K562 (cell line): Measurements from ENCODE around the gene ITGAV. TPM values are rescaled to one million over a fixed set of nuclear protein-coding genes. Genes with fewer than 3 reads are reported as not detected.

Source experiments
- ARID4B ChIP-seq: sonication (generic); formaldehyde crosslinking; IDR thresholded peaks from 2 replicates; pipeline ENCODE4 v1.8.0; 2022; ENCODE audit warnings: mild to moderate bottlenecking, missing genetic modification reagents
- ATF1 ChIP-seq, 2 experiments: fragments of 450-650 bp in 1 of 2; IDR thresholded peaks; 2 replicates each; pipeline ENCODE4 v1.6.1; 2016; ENCODE audit warnings: missing compliant biosample characterization in 1 of 2, missing genetic modification characterization in 1 of 2
- CAMTA2 ChIP-seq: fragments of 250-450 bp; sonication (Bioruptor Pico); conservative IDR thresholded peaks from 2 replicates; pipeline ENCODE4 v1.5.1; 2022
- CBX5 ChIP-seq: IDR thresholded peaks from 2 replicates; pipeline ENCODE4 v1.6.1; 2014; ENCODE audit warnings: low read depth, borderline replicate concordance
- CREB3L1 ChIP-seq: fragments of 450-650 bp; IDR thresholded peaks from 2 replicates; pipeline ENCODE4 v1.6.1; 2014; ENCODE audit warnings: low read depth, mild to moderate bottlenecking, moderate library complexity, borderline replicate concordance
- CXXC5 ChIP-seq: fragments of 250-450 bp; sonication (Bioruptor Pico); IDR thresholded peaks from 2 replicates; pipeline ENCODE4 v1.8.0; 2022; ENCODE audit warnings: inconsistent platforms, mild to moderate bottlenecking, moderate library complexity
- ESRRB ChIP-seq: fragments of 250-450 bp; sonication (Bioruptor Pico); IDR thresholded peaks from 2 replicates; pipeline ENCODE4 v1.5.0; 2020; ENCODE audit warnings: mild to moderate bottlenecking, moderate library complexity, borderline replicate concordance
- HCFC1 ChIP-seq: IDR thresholded peaks from 2 replicates; pipeline ENCODE4 v1.6.1; 2012; ENCODE audit warnings: low read depth, low read length, improper control_type of control experiment
- HNRNPLL ChIP-seq: fragments of 200-400 bp; formaldehyde crosslinking; IDR thresholded peaks from 2 replicates; pipeline ENCODE4 v1.6.1; 2017; ENCODE audit warnings: low read length, low read depth, mild to moderate bottlenecking; ENCODE audit not compliant: poor library complexity, severe bottlenecking
- ILK ChIP-seq: fragments of 450-650 bp; IDR thresholded peaks from 2 replicates; pipeline ENCODE4 v1.6.1; 2016; ENCODE audit warnings: missing genetic modification characterization, low read depth, mild to moderate bottlenecking, missing compliant biosample characterization, moderate library complexity, borderline replicate concordance
- MAFF ChIP-seq: IDR thresholded peaks from 2 replicates; pipeline ENCODE4 v1.6.1; 2012; ENCODE audit warnings: low read length, improper control_type of control experiment
- MEIS2 ChIP-seq: fragments of 450-650 bp; IDR thresholded peaks from 2 replicates; pipeline ENCODE4 v1.6.1; 2014; ENCODE audit warnings: mild to moderate bottlenecking; ENCODE audit not compliant: partially characterized antibody
- MTA2 ChIP-seq: fragments of 450-650 bp; IDR thresholded peaks from 2 replicates; pipeline ENCODE4 v1.6.1; 2016; ENCODE audit warnings: low read depth
- PATZ1 ChIP-seq: fragments of 250-450 bp; sonication (Bioruptor Pico); IDR thresholded peaks from 2 replicates; pipeline ENCODE4 v1.5.0; 2020; ENCODE audit warnings: mild to moderate bottlenecking, borderline replicate concordance
- PML ChIP-seq: IDR thresholded peaks from 2 replicates; pipeline ENCODE4 v1.6.1; 2012; ENCODE audit warnings: low read length, inconsistent platforms
- RBM15 ChIP-seq: fragments of 200-400 bp; formaldehyde crosslinking; IDR thresholded peaks from 2 replicates; pipeline ENCODE4 v1.6.1; 2018; ENCODE audit warnings: mild to moderate bottlenecking, low read length, moderate library complexity; ENCODE audit not compliant: insufficient read depth
- RCOR1 ChIP-seq, 2 experiments: IDR thresholded peaks; 2 replicates each; pipeline ENCODE4 v1.6.1; 2012; ENCODE audit warnings: low read depth in 2 of 2, low read length in 2 of 2, borderline replicate concordance in 1 of 2, improper control_type of control experiment in 1 of 2
- SIRT6 ChIP-seq: IDR thresholded peaks from one replicate; pipeline ENCODE4 v1.6.1; 2012; ENCODE audit warnings: low read depth, mild to moderate bottlenecking, control low read depth, inconsistent platforms, low read length, moderate library complexity
- SUPT5H ChIP-seq: fragments of 450-650 bp; IDR thresholded peaks from 2 replicates; pipeline ENCODE4 v1.6.1; 2016
- XRCC5 ChIP-seq: fragments of 200-400 bp; formaldehyde crosslinking; IDR thresholded peaks from 2 replicates; pipeline ENCODE4 v1.6.1; 2017; ENCODE audit warnings: low read depth, mild to moderate bottlenecking, low read length
- ZNF224 ChIP-seq: sonication (generic); formaldehyde crosslinking; IDR thresholded peaks from 2 replicates; pipeline ENCODE4 v1.8.0; 2022; ENCODE audit warnings: mild to moderate bottlenecking, missing genetic modification reagents
- polyA plus RNA-seq, 8 experiments: library from polyadenylated mRNA; depleted of rRNA in 4 of 8; stranded (reverse) in 5 of 8; unstranded in 3 of 8; fragments of >200 nt; fragmentation: Nextera tagmentation in 2 of 8; fragmentation: Illumina TruSeq in 1 of 8; extraction: Ambion mirVana in 2 of 8; extraction: Trizol in 1 of 8; gene quantifications; 2 replicates each; pipeline versions ENCODE4 v1.2.1 to v1.2.3, GENCODE V29; 2011 to 2014; ENCODE audit warnings: inconsistent platforms in 1 of 8, missing spikeins in 1 of 8
- total RNA-seq, 7 experiments: library from RNA; depleted of rRNA in 6 of 7; stranded (reverse); fragments of >200 nt in 6 of 7; fragmentation: Illumina TruSeq in 2 of 7; extraction: Trizol in 2 of 7; gene quantifications; 2 replicates each; pipeline versions ENCODE4 v1.2.1 to v1.2.3, GENCODE V29; 2011 to 2021; ENCODE audit warnings: low replicate concordance in 1 of 7

The ITGAV gene
- total and polyA plus RNA-seq, 9 of the 15 experiments (the other 6 are each of a cell fraction or from before 2014, with no cell fraction given), result 3.7 to 17.7 (median 10.7) TPM

GRCh38 chr2:186589612-186590349 is at the start of gene ITGAV (continued):
- TF ChIP-seq HCFC1 (no peak), PATZ1 (CRISPR knock-in tag) (no peak; the same call in 1 of the 2 replicates), SUPT5H (peak; percentile 93), ARID4B (CRISPR knock-in tag) (peak; percentile 84; the same call in 1 of the 2 replicates), ATF1 (CRISPR knock-in tag; IDR thresholded peaks at IDR 0.05) (no peak), ATF1 (tag; IDR thresholded peaks at IDR 0.05) (peak; percentile 64), CAMTA2 (CRISPR knock-in tag) (peak; percentile 18; the same call in 1 of the 2 replicates), HNRNPLL (peak; percentile 77), ESRRB (CRISPR knock-in tag) (no peak), MAFF (no peak), CREB3L1 (peak; percentile 33; the same call in 1 of the 2 replicates), RBM15 (no peak), CBX5 (0 out of 2 replicates have a peak, but pooled peaks have one; percentile 27), SIRT6 (no peak), ILK (tag) (no peak), PML (0 out of 2 replicates have a peak, but pooled peaks have one; percentile 65), RCOR1 (IDR thresholded peaks at IDR 0.05; ENCODE audit: borderline replicate concordance in 1 of 2, low read depth in 2 of 2, low read length in 2 of 2) (no peak), MTA2 (no peak), ZNF224 (no peak), CXXC5 (peak; percentile 87), MEIS2 (no peak), XRCC5 (peak; percentile 19; the same call in 1 of the 2 replicates)
